HUES6 (cell line): Measurements from ENCODE around the gene LRRC74B.
"Not testable (repeated sequence)": the region's sequence is repeated elsewhere in the genome, so short reads cannot be mapped to it uniquely, and the experiment has no call there.

Experiments used
- H3K27ac ChIP-seq: 2 replicates; pipeline ENCODE4 v1.7.0; 2013; ENCODE audit warnings: low read depth, mild to moderate bottlenecking, low read length, inconsistent platforms
- H3K27me3 ChIP-seq: 2 replicates; pipeline ENCODE4 v1.6.1; 2013; ENCODE audit warnings: low read length; ENCODE audit not compliant: control insufficient read depth, insufficient read depth
- H3K36me3 ChIP-seq: 2 replicates; pipeline ENCODE4 v1.6.1; 2013; ENCODE audit warnings: low read length; ENCODE audit not compliant: control insufficient read depth, insufficient read depth
- H3K4me1 ChIP-seq: 2 replicates; pipeline ENCODE4 v1.6.1; 2013; ENCODE audit warnings: low read length; ENCODE audit not compliant: control insufficient read depth, insufficient read depth
- H3K4me3 ChIP-seq: 2 replicates; pipeline ENCODE4 v1.5.1; 2013; ENCODE audit warnings: low read depth, low read length
- H3K9ac ChIP-seq: one replicate; pipeline ENCODE4 v1.6.1; 2013; ENCODE audit warnings: mild to moderate bottlenecking, low read length
- H3K9me3 ChIP-seq: 2 replicates; pipeline ENCODE4 v1.6.1; 2013; ENCODE audit warnings: low read depth, low read length; ENCODE audit not compliant: control insufficient read depth, insufficient read depth

The LRRC74B gene

DNA sequence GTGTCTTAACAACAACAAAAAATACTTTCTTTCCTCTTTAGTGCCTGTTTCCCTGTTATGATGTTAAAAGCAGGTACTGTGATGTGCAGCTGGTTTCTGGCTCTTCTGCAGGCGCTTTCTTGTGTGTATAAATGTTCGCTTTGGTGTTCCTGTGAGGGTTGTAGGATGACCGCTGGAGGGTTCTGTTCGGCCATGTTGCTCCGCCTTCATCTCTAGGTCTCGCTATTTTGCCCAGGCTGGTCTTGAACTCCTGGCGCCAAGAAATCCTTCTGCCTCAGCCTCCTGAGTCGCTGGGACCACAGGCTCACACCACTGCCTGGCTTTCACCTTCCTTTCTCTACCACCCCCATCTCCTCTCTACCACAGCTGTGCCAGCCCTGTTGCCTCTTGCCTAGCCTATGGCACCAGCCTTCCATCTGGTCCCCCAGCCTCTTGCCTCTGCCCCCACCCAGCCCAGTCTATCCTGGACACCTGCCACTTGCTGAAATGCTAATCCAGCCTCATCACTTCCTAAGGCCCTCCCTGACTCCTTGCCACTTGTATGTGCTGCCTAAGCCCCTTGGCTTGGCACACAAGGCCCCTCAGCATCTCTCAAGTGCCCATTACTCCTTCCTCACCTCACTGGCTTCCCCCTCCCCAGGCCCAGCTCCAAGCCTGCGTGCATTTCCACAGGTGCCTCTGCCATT is 5.5 kb downstream of the LRRC74B start:
- no peak overlapping the region for H3K9ac ChIP-seq
- no peak overlapping the region for H3K27ac ChIP-seq
- no peaks in the 10 kb centered on the region for H3K36me3 ChIP-seq
- H3K27me3 ChIP-seq: no peaks in the 10 kb centered on the region; the same call in 1 of the 2 replicates
- H3K4me3 ChIP-seq: no peak overlapping the region
- peaks cover 29% of the 10 kb centered on the region for H3K4me1 ChIP-seq
- H3K9me3 ChIP-seq: no peaks in the 10 kb centered on the region

DNA sequence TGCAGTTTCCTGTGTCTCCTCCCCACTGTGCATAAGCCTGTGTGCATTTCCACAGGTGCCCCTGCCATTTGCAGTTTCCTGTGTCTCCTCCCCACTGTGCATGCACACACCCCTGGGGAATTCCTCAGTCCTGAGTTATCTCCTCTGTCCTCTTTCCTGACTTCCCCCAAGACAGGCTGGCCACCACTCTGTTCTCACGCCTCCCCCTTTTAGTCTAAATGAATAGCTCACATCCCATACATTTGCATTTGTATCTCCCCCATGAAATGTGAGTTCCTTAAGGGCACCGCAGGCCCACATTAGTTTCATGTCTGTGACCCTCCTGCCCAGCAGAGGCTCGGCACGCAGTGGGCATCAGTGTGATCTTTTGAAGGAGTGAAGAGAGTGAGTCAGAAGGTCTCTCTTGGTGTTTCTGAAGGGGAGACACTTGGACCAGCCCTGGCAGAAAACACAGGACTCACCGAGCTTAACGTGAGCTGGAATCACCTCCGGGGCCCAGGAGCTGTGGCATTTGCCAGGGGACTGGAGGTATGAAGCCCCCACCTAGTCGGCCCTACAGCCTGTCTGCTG is 6.2 kb downstream of the LRRC74B start:
- Histone ChIP-seq H3K36me3 (no peaks in the 10 kb centered on the region), H3K27me3 (peaks cover 3% of the 10 kb centered on the region; the same call in 1 of the 2 replicates), H3K9ac (no peak overlapping the region), H3K9me3 (no peaks in the 10 kb centered on the region), H3K27ac (no peak overlapping the region), H3K4me3 (no peak overlapping the region), H3K4me1 (peaks cover 35% of the 10 kb centered on the region)

DNA sequence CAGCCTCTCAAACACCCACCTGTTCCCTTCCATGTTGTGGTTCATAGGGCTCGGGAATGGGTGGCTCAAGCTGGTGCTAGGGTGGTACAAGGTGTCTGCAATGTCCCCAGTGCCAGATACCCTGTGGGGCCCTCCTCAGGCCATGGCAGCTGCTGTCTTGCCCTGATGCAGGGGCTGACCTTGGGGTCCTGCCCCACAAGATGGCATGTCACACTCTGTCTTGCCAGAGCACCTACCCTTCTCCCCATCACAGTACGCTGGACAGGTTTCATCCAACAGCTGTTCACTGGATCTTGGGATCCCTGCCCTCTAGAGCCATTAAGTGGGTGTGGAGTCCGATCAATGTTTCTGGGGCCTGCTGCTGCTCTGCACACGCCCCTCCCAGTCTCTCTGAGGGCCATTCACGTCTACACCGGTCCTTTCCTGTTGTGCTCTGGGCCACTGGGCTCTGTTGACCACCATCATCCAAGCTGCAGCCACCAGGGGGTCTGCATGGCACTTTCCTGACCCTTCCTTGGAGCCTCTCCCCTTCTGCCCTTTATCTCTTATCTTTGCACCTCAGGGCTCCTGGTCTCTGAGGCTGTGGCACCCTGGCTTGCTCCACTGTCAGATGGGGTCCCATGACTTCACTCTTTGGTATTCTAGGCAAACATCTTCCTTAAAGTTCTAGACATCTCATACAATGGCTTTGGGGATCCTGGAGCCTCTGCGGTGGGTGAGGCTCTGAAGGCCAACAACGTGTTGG is 7.1 kb downstream of the LRRC74B start:
- no peak overlapping the region for H3K9ac ChIP-seq
- H3K36me3 ChIP-seq: no peaks in the 10 kb centered on the region
- H3K9me3 ChIP-seq: no peaks in the 10 kb centered on the region
- no peak overlapping the region for H3K27ac ChIP-seq
- H3K4me3 ChIP-seq: no peak overlapping the region
- peaks cover 3% of the 10 kb centered on the region; the same call in 1 of the 2 replicates for H3K27me3 ChIP-seq
- peaks cover 35% of the 10 kb centered on the region for H3K4me1 ChIP-seq

DNA sequence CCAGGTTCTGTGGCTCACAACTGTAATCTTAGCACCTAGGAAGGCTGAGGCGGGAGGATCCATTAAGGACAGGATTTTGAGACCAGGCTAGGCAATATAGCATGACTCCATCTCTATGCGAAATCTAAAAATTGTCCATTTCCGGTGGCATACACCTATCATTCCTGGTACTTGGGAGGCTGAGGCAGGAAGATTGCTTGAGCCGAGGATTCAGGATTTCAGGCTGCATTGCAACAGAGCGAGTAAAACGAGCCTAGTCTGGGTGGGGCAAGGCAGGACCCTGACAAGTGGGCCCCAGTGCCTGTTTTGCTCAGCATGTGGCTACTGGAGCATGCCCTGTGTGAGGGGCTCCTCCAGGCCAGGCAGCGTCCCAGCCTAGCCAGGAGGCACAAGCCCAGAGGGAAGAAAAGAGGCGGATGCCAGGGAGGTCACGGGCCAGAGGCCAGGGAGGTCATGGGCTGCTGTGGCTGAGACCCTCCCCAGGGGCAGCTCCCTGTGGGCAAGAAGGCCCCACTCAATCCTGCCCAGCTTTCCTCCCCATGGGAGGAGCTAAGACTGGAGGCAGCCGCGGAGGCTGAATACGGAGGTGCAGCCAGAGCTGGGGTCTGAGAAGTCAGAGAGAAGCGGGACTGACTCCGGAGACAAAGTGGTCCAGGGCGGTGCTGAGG is 8.4 kb downstream of the LRRC74B start:
- Histone ChIP-seq H3K36me3 (no peaks in the 10 kb centered on the region), H3K27me3 (peaks cover 3% of the 10 kb centered on the region; the same call in 1 of the 2 replicates), H3K4me1 (peaks cover 35% of the 10 kb centered on the region), H3K9ac (no peak overlapping the region), H3K27ac (no peak overlapping the region), H3K9me3 (no peaks in the 10 kb centered on the region), H3K4me3 (no peak overlapping the region)

DNA sequence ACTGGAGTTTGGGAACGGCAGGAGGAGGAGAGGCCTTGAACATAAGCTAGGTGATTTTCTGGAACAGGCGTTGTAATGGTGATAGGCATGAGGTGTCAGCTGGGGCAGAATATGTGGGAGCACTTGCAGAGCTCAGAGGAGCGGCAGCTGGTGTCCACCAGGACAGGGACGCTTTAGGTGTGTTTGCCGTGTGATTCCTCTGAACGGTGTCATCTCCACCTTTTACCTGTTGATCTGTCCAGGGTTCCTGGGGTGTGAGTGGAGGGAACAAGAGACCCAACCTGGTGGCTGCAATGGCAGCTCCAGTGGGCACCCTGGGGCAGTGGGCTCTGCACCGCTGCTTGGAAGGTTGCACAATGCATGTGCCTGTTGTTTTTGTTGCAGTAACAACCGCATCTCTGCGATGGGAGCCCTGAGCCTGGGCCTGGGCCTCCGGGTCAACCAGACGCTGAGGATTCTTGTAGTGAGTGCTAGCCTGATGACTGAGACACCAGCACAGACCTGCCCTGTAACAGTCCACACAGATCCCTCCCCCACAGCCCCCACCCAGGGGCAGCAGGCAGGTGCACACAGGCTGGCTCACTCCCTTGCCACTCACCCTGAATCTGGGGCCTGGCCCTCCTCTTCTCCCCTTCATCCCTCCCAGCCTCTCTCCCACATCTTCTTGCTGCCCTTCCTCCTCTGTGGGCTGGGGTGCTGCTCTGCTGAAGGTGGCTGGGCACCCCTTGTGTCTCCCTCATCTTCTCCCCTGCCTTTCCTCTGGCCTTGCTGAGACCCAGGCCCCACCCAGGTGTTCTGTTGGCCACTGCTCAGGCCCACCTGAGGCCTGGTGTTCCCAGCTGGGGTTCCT is 9.2 kb downstream of the LRRC74B start:
- Histone ChIP-seq H3K36me3 (no peaks in the 10 kb centered on the region), H3K4me1 (peaks cover 35% of the 10 kb centered on the region), H3K27me3 (peaks cover 3% of the 10 kb centered on the region; the same call in 1 of the 2 replicates), H3K9ac (no peak overlapping the region), H3K27ac (no peak overlapping the region), H3K4me3 (no peak overlapping the region), H3K9me3 (no peaks in the 10 kb centered on the region)

DNA sequence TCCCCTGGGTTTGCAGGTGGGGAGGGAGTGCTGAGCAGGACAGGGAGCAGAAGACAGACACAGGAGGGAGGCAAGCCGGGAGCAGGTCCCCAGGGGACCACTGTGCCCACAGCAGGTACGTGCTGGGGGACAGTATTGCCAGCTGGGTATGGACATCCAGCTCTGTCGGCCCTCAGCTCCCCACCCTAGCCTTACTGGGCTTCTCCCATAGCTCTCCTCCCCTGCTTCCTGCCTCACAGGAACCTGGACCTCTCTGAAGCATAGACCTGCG is 9.8 kb downstream of the LRRC74B start:
- no peaks in the 10 kb centered on the region for H3K9me3 ChIP-seq
- H3K4me1 ChIP-seq: peaks cover 35% of the 10 kb centered on the region
- no peak overlapping the region for H3K9ac ChIP-seq
- H3K4me3 ChIP-seq: no peak overlapping the region
- H3K27me3 ChIP-seq: peaks cover 3% of the 10 kb centered on the region; the same call in 1 of the 2 replicates
- H3K27ac ChIP-seq: no peak overlapping the region
- H3K36me3 ChIP-seq: no peaks in the 10 kb centered on the region

DNA sequence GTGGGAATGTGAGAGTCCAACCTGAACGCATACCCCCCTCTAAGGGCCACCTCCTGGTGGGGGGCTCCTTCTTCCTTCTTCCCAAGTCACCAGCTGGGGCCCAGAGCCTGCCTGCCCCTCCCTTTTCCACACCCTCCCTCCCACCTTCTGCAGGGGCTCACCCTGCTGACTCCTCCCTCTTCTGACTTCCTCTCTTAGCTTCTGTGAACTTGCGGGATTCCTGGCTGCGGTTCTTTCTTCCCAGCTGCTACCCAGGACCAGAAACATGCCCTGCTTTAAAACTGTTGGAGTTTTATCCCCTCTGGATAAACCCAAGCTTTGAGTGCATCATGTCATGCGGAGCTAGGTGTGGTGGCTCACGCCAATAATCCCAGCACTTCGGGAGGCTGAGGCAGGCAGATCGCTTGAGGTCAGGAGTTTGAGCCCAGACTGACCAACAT is 10.2 kb downstream of the LRRC74B start:
- Histone ChIP-seq H3K9ac (no peak overlapping the region), H3K4me3 (no peak overlapping the region; the same call in 1 of the 2 replicates), H3K27ac (no peak overlapping the region), H3K4me1 (peaks cover 34% of the 10 kb centered on the region), H3K9me3 (no peaks in the 10 kb centered on the region), H3K27me3 (peaks cover 3% of the 10 kb centered on the region; the same call in 1 of the 2 replicates), H3K36me3 (no peaks in the 10 kb centered on the region)

DNA sequence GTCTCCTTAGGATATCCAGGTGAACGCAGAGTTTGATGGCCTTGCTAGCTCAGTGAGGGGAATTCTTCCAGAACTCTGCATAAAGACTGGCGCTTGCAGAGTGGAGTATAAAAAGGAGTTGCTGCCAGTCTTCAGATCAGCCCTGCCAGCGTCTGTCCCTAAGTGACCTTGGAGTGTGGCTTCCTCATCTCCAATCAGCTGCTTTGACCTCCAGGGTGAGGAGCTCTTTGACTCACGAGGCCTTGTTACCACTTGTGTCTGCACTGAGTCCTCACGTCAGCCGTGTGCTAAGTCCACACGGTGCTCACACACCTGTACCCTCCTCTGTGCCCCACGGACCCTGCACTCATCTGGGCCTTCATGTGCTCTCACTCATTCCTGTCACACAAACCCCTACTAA is 14.6 kb downstream of the LRRC74B start:
- H3K36me3 ChIP-seq, H3K27ac ChIP-seq, H3K27me3 ChIP-seq, H3K9ac ChIP-seq, H3K9me3 ChIP-seq, H3K4me3 ChIP-seq: not testable (repeated sequence)
- peaks cover 14% of the 10 kb centered on the region for H3K4me1 ChIP-seq

DNA sequence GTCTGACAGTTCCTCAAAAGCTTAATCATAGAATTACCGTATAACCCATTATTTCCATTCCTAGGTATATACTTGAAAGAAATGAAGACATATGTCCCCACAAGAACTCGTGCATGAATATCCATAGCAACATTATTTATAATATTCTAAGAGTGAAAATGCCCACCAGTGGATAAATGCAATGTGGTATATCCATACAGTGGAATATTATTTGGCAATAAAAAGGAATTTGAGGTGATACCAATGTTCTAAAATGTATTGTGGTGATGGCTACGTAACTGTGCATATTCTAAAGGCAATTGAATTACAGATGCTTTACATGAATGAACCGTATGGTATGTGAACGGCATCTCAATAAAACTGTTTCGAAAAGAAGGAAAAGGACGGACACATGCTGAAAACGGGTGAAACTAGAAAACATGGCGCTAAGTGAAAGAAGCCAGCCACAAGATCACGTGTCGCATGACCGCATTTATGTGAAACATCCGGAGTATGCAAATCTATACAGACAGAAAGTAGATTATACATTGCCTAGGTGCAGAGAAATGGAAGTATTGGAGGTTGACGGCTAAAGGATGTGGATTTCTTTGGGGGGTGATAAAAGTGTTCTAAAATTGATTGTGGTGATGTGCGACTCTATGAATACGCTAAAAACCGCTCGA is 16.0 kb downstream of the LRRC74B start:
- H3K9me3 ChIP-seq, H3K27ac ChIP-seq, H3K36me3 ChIP-seq, H3K9ac ChIP-seq, H3K4me3 ChIP-seq, H3K4me1 ChIP-seq, H3K27me3 ChIP-seq: not testable (repeated sequence)

DNA sequence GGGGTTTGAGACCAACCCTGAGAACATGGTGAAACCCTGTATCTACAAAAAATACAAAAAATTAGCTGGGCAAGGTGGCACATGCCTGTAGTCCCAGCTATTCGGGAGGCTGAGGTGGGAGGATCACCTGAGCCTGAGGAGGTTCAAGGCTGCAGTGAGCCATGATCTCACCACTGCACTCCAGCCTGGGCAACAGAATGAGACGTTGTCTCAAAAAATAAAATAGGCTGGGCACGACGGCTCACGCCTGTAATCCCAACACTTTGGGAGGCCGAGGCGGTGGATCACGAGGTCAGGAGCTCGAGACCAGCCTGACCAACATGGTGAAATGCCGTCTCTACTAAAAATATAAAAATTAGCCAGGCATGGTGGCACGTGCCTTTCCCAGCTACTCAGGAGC is 18.7 kb downstream of the LRRC74B start:
- not testable (repeated sequence) for H3K4me3 ChIP-seq

More for the DNA sequence above, 18.7 kb downstream of the LRRC74B start:
- not testable (repeated sequence) for H3K36me3 ChIP-seq, H3K9me3 ChIP-seq, H3K27me3 ChIP-seq, H3K27ac ChIP-seq, H3K4me1 ChIP-seq, H3K9ac ChIP-seq
